ENCODE results near the gene SYNPO2.

Gene SYNPO2

DNA sequence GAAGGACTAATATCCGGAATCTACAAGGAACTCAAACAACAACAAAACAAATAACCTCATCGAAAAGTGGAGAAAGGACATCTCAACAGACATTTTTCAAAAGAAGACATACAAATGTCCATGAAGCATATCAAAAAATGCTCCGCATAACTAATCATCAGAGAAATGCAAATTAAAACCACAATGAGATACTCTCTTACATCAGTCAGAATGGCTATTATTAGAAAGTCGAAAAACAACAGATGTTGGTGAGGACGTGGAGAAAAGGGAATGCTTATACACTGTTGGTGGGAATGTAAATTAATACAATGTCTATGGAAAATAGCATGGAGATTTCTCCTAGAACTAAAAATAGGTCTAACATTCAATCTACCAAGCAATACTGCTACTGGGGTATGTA, 195.9 kb downstream of the SYNPO2 start:
- 100% methylated on average over 2 of the region's 5 CpGs for WGBS
- Histone ChIP-seq H2AFZ (ENCODE audit: low read depth, low read length) (no peak overlapping the region), H3K79me1 (replicated peaks; ENCODE audit: low read length, poor library complexity, severe bottlenecking) (no peaks in the 10 kb centered on the region), H3K27me3 (ENCODE audit: control insufficient read depth in 1 of 2, insufficient read depth in 1 of 2, low read length in 2 of 2) (no peaks in the 10 kb centered on the region), H3K14ac (ENCODE audit: low read length in 2 of 2) (no peak overlapping the region), H3K4me1 (ENCODE audit: control insufficient read depth, insufficient read depth, low read depth, low read length) (no peaks in the 10 kb centered on the region), H2BK12ac (ENCODE audit: low read length in 2 of 2) (no peak overlapping the region), H3K9ac (ENCODE audit: low read length) (no peak overlapping the region), H3K27ac (ENCODE audit: low read length, poor library complexity, severe bottlenecking) (no peak overlapping the region), H2AK5ac (ENCODE audit: low read length, severe bottlenecking) (no peak overlapping the region), H3K4ac (ENCODE audit: low read depth in 1 of 2, low read length in 2 of 2) (no peak overlapping the region), H3K23ac (ENCODE audit: low read length in 2 of 2) (no peak overlapping the region), H2BK120ac (ENCODE audit: low read depth, low read length) (no peak overlapping the region), H3K36me3 (ENCODE audit: control insufficient read depth in 1 of 2, insufficient read depth in 2 of 2, low read depth in 1 of 2, low read length in 2 of 2) (no peaks in the 10 kb centered on the region), H3K18ac (ENCODE audit: low read depth in 1 of 2, low read length in 2 of 2) (no peak overlapping the region), H2BK15ac (ENCODE audit: low read depth, poor library complexity, severe bottlenecking) (no peak overlapping the region), H3K4me2 (ENCODE audit: low read length, poor library complexity, severe bottlenecking) (no peak overlapping the region), H4K91ac (ENCODE audit: low read length) (no peak overlapping the region), H2BK5ac (ENCODE audit: low read depth, low read length, poor library complexity, severe bottlenecking) (no peak overlapping the region), H4K8ac (ENCODE audit: low read length) (no peak overlapping the region), H3K9me3 (ENCODE audit: control insufficient read depth, low read length) (no peaks in the 10 kb centered on the region), H3K4me3 (ENCODE audit: insufficient read depth in 1 of 2, low read depth in 1 of 2, low read length in 2 of 2) (no peak overlapping the region)
- DNase-seq, result no peak

GRCh38 chr4:119087121-119087520, 198.5 kb downstream of the SYNPO2 start:
- Histone ChIP-seq H2AK5ac (ENCODE audit: low read length, severe bottlenecking) (no peak overlapping the region), H3K9me3 (ENCODE audit: control insufficient read depth, low read length) (no peaks in the 10 kb centered on the region), H2BK120ac (ENCODE audit: low read depth, low read length) (no peak overlapping the region), H2AFZ (ENCODE audit: low read depth, low read length) (no peak overlapping the region), H3K4me2 (ENCODE audit: low read length, poor library complexity, severe bottlenecking) (no peak overlapping the region), H3K79me1 (replicated peaks; ENCODE audit: low read length, poor library complexity, severe bottlenecking) (no peaks in the 10 kb centered on the region), H3K27me3 (ENCODE audit: control insufficient read depth in 1 of 2, insufficient read depth in 1 of 2, low read length in 2 of 2) (no peaks in the 10 kb centered on the region), H3K4ac (ENCODE audit: low read depth in 1 of 2, low read length in 2 of 2) (no peak overlapping the region), H2BK5ac (ENCODE audit: low read depth, low read length, poor library complexity, severe bottlenecking) (no peak overlapping the region), H4K8ac (ENCODE audit: low read length) (no peak overlapping the region), H3K4me1 (ENCODE audit: control insufficient read depth, insufficient read depth, low read depth, low read length) (no peaks in the 10 kb centered on the region), H2BK15ac (ENCODE audit: low read depth, poor library complexity, severe bottlenecking) (no peak overlapping the region), H3K4me3 (ENCODE audit: insufficient read depth in 1 of 2, low read depth in 1 of 2, low read length in 2 of 2) (no peak overlapping the region), H3K36me3 (ENCODE audit: control insufficient read depth in 1 of 2, insufficient read depth in 2 of 2, low read depth in 1 of 2, low read length in 2 of 2) (no peaks in the 10 kb centered on the region), H3K18ac (ENCODE audit: low read depth in 1 of 2, low read length in 2 of 2) (no peak overlapping the region), H3K27ac (ENCODE audit: low read length, poor library complexity, severe bottlenecking) (no peak overlapping the region), H4K91ac (ENCODE audit: low read length) (no peak overlapping the region), H3K23ac (ENCODE audit: low read length in 2 of 2) (no peak overlapping the region), H3K14ac (ENCODE audit: low read length in 2 of 2) (no peak overlapping the region), H2BK12ac (ENCODE audit: low read length in 2 of 2) (no peak overlapping the region), H3K9ac (ENCODE audit: low read length) (peak overlapping the region; percentile 76)
- 100% methylated on average over 2 of the region's 3 CpGs for WGBS
- no peak for DNase-seq

GRCh38 chr4:119087656-119088055, 199.0 kb downstream of the SYNPO2 start:
- Histone ChIP-seq H4K8ac (ENCODE audit: low read length) (no peak overlapping the region), H2BK5ac (ENCODE audit: low read depth, low read length, poor library complexity, severe bottlenecking) (no peak overlapping the region), H3K4me3 (ENCODE audit: insufficient read depth in 1 of 2, low read depth in 1 of 2, low read length in 2 of 2) (no peak overlapping the region), H3K4me1 (ENCODE audit: control insufficient read depth, insufficient read depth, low read depth, low read length) (no peaks in the 10 kb centered on the region), H3K9ac (ENCODE audit: low read length) (peak overlapping the region; percentile 76), H3K4me2 (ENCODE audit: low read length, poor library complexity, severe bottlenecking) (no peak overlapping the region), H3K14ac (ENCODE audit: low read length in 2 of 2) (no peak overlapping the region), H3K79me1 (replicated peaks; ENCODE audit: low read length, poor library complexity, severe bottlenecking) (no peaks in the 10 kb centered on the region), H3K9me3 (ENCODE audit: control insufficient read depth, low read length) (no peaks in the 10 kb centered on the region), H3K4ac (ENCODE audit: low read depth in 1 of 2, low read length in 2 of 2) (no peak overlapping the region), H2BK15ac (ENCODE audit: low read depth, poor library complexity, severe bottlenecking) (no peak overlapping the region), H4K91ac (ENCODE audit: low read length) (no peak overlapping the region), H2AFZ (ENCODE audit: low read depth, low read length) (no peak overlapping the region), H3K18ac (ENCODE audit: low read depth in 1 of 2, low read length in 2 of 2) (no peak overlapping the region), H2BK120ac (ENCODE audit: low read depth, low read length) (no peak overlapping the region), H3K27me3 (ENCODE audit: control insufficient read depth in 1 of 2, insufficient read depth in 1 of 2, low read length in 2 of 2) (no peaks in the 10 kb centered on the region), H3K27ac (ENCODE audit: low read length, poor library complexity, severe bottlenecking) (no peak overlapping the region), H3K23ac (ENCODE audit: low read length in 2 of 2) (no peak overlapping the region), H3K36me3 (ENCODE audit: control insufficient read depth in 1 of 2, insufficient read depth in 2 of 2, low read depth in 1 of 2, low read length in 2 of 2) (no peaks in the 10 kb centered on the region), H2AK5ac (ENCODE audit: low read length, severe bottlenecking) (no peak overlapping the region), H2BK12ac (ENCODE audit: low read length in 2 of 2) (no peak overlapping the region)
- 96% methylated on average over 5 of the region's 5 CpGs for WGBS
- DNase-seq, result no peak

DNA sequence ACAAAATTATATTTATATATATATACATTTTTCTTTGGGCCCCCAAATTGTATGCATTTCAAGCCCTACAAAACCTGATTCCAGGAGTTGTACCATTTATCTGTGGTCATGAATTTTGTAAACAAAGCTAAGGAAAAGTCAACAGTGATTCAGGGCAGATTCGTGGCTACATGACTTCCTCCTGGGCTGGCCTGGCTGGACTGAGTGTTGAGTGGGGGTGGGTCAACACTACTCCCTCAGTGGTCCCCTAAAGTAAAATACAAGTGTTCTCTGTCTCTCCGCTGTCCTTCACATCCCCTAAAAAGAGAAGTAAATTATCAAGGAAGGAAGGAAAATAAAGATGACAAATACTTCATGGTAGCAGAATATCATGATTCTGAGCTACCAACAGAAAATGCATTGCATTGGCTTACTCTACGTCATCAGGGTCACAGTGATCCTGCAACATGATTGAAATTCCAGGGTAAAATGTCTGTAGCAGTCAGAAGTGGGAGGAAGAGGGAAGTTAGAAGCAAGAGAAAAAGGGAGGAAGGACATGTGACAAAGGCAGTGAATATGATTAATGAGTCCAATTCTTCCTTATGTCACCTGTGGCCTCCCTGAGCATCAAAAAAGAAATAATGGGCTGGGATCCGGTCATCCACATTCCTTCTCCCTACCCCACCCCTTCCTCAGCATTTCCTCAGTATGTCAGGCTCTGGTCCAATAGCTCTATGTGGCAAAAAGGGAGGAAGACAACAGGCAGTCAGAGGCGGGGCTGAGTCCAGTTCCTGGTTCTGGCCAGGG, 204.6 kb downstream of the SYNPO2 start:
- Histone ChIP-seq H3K23ac (ENCODE audit: low read length in 2 of 2) (no peak overlapping the region), H2BK120ac (ENCODE audit: low read depth, low read length) (no peak overlapping the region), H3K79me1 (replicated peaks; ENCODE audit: low read length, poor library complexity, severe bottlenecking) (no peaks in the 10 kb centered on the region), H3K18ac (ENCODE audit: low read depth in 1 of 2, low read length in 2 of 2) (peak overlapping the region in 1 of 2 experiments; percentile 38), H3K4me3 (ENCODE audit: insufficient read depth in 1 of 2, low read depth in 1 of 2, low read length in 2 of 2) (no peak overlapping the region), H3K4ac (ENCODE audit: low read depth in 1 of 2, low read length in 2 of 2) (peak overlapping the region in 1 of 2 experiments; percentile 37), H3K4me1 (ENCODE audit: control insufficient read depth, insufficient read depth, low read depth, low read length) (no peaks in the 10 kb centered on the region), H2AK5ac (ENCODE audit: low read length, severe bottlenecking) (no peak overlapping the region), H2BK15ac (ENCODE audit: low read depth, poor library complexity, severe bottlenecking) (no peak overlapping the region), H4K8ac (ENCODE audit: low read length) (no peak overlapping the region), H4K91ac (ENCODE audit: low read length) (no peak overlapping the region), H2BK5ac (ENCODE audit: low read depth, low read length, poor library complexity, severe bottlenecking) (no peak overlapping the region), H3K9ac (ENCODE audit: low read length) (no peak overlapping the region), H2BK12ac (ENCODE audit: low read length in 2 of 2) (peak overlapping the region in 1 of 2 experiments; percentile 45), H3K14ac (ENCODE audit: low read length in 2 of 2) (no peak overlapping the region), H3K27ac (ENCODE audit: low read length, poor library complexity, severe bottlenecking) (no peak overlapping the region), H2AFZ (ENCODE audit: low read depth, low read length) (peak overlapping the region; percentile 54), H3K36me3 (ENCODE audit: control insufficient read depth in 1 of 2, insufficient read depth in 2 of 2, low read depth in 1 of 2, low read length in 2 of 2) (no peaks in the 10 kb centered on the region), H3K4me2 (ENCODE audit: low read length, poor library complexity, severe bottlenecking) (no peak overlapping the region), H3K27me3 (ENCODE audit: control insufficient read depth in 1 of 2, insufficient read depth in 1 of 2, low read length in 2 of 2) (no peaks in the 10 kb centered on the region), H3K9me3 (ENCODE audit: control insufficient read depth, low read length) (no peaks in the 10 kb centered on the region)
- 55% methylated on average over 3 of the region's 5 CpGs for WGBS
- peak; percentile 29 for DNase-seq

Measured in mesenchymal stem cell (in vitro differentiated cells and primary cell).